HEK293 (cell line): Measurements from ENCODE around the gene PLEKHA1.

Experiments used
- CTCF ChIA-PET: fragments of 350-600 bp; formaldehyde crosslinking; extraction: SDS; loops from one replicate; lab custom pipeline; 2021; ENCODE audit warnings: antibody characterized with exemption; lab: Yijun Ruan, JAX
- POLR2A ChIA-PET: fragments of 300-600 bp; formaldehyde crosslinking; extraction: SDS; loops from one replicate; lab custom pipeline; 2020; ENCODE audit warnings: antibody characterized with exemption, inconsistent platforms; lab: Yijun Ruan, JAX
- H3K27ac ChIP-seq: fragments of 200-500 bp; sonication (Bioruptor generic); 2 replicates; pipeline ENCODE4 v1.5.1; 2014; ENCODE audit warnings: low read depth, low read length, control low read depth, inconsistent platforms; ENCODE audit errors: extremely low read depth
- H3K36me3 ChIP-seq, 2 experiments: fragments of 200-500 bp in 1 of 2; sonication (Bioruptor generic) in 1 of 2; 1 replicate in 1 of 2; 2 replicates in 1 of 2; pipeline ENCODE4 v1.5.1; 2014 to 2017; ENCODE audit warnings: inconsistent platforms in 2 of 2, low read length in 2 of 2; ENCODE audit not compliant: control insufficient read depth in 2 of 2, insufficient read depth in 1 of 2
- H3K4me1 ChIP-seq: fragments of 200-500 bp; sonication (Bioruptor generic); 2 replicates; pipeline ENCODE4 v1.5.1; 2014; ENCODE audit warnings: mild to moderate bottlenecking, low read length, inconsistent platforms; ENCODE audit not compliant: control insufficient read depth, insufficient read depth
- H3K4me3 ChIP-seq: 2 replicates; pipeline ENCODE4 v1.5.1; 2011; ENCODE audit warnings: low read depth, mild to moderate bottlenecking, control low read depth, low read length, moderate library complexity
- H3K9me3 ChIP-seq: fragments of 200-500 bp; sonication (Bioruptor generic); 2 replicates; pipeline ENCODE4 v1.5.1; 2014; ENCODE audit warnings: low read depth, low read length, inconsistent platforms; ENCODE audit not compliant: control insufficient read depth, insufficient read depth
- TRIM28 ChIP-seq: IDR thresholded peaks from 2 replicates; pipeline ENCODE4 v1.6.1; 2011; ENCODE audit warnings: low read length, control low read depth, borderline replicate concordance
- YY1 ChIP-seq: fragments of 450-650 bp; formaldehyde crosslinking; IDR thresholded peaks from 2 replicates; pipeline ENCODE4 v1.5.1; 2018; ENCODE audit warnings: missing biosample characterization, missing genetic modification characterization
- ZNF2 ChIP-seq: fragments of 450-650 bp; formaldehyde crosslinking; IDR thresholded peaks from 2 replicates; pipeline ENCODE4 v1.5.1; 2016; ENCODE audit warnings: missing biosample characterization, missing genetic modification characterization
- ZNF211 ChIP-seq: fragments of 450-650 bp; formaldehyde crosslinking; IDR thresholded peaks from 2 replicates; pipeline ENCODE4 v1.5.1; 2016; ENCODE audit warnings: low read depth, missing biosample characterization, missing genetic modification characterization
- ZNF223 ChIP-seq: fragments of 450-650 bp; formaldehyde crosslinking; IDR thresholded peaks from 2 replicates; pipeline ENCODE4 v1.5.1; 2016; ENCODE audit warnings: missing biosample characterization, missing genetic modification characterization
- ZNF664 ChIP-seq: fragments of 450-650 bp; formaldehyde crosslinking; IDR thresholded peaks from 2 replicates; pipeline ENCODE4 v1.5.1; 2016; ENCODE audit warnings: missing biosample characterization, missing genetic modification characterization
- TF ChIP-seq, protein P1 (sequence below): fragments of 450-650 bp; formaldehyde crosslinking; IDR thresholded peaks from 2 replicates; pipeline ENCODE4 v1.5.1; 2016; ENCODE audit warnings: missing biosample characterization, missing genetic modification characterization
- TF ChIP-seq, protein P2 (sequence below): fragments of 450-650 bp; formaldehyde crosslinking; IDR thresholded peaks from 2 replicates; pipeline ENCODE4 v1.5.1; 2016; ENCODE audit warnings: missing biosample characterization, missing genetic modification characterization
- TF ChIP-seq, protein P3 (sequence below): fragments of 450-650 bp; formaldehyde crosslinking; IDR thresholded peaks from 2 replicates; pipeline ENCODE4 v1.5.1; 2017; ENCODE audit warnings: missing biosample characterization, missing genetic modification characterization
- TF ChIP-seq, protein P4 (sequence below): fragments of 450-650 bp; formaldehyde crosslinking; IDR thresholded peaks from 2 replicates; pipeline ENCODE4 v1.5.1; 2016; ENCODE audit warnings: missing biosample characterization, missing genetic modification characterization, low read depth
- TF ChIP-seq, protein P5 (sequence below): fragments of 450-650 bp; formaldehyde crosslinking; IDR thresholded peaks from 2 replicates; pipeline ENCODE4 v1.5.1; 2016; ENCODE audit warnings: missing biosample characterization, missing genetic modification characterization

The PLEKHA1 gene

DNA sequence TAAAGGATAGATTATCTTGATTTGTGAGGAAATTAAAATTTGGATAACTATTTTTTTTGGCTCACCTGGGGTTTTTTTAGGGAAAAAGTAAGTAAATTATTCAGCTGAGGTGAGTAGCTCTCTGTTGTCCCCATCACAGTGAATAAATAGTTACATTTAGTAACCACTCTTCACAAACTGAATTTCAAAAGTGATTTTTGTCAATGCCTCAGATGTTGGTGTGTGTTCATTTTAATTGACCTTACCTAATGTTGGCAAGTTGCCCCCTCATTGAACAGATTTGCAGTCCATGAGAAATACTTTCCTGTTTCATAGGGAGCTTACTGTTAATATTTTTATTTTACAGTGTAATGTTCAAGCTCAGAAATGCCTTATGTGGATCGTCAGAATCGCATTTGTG is 18.3 kb downstream of the PLEKHA1 start (continued):
- TF ChIP-seq, protein P1, sequence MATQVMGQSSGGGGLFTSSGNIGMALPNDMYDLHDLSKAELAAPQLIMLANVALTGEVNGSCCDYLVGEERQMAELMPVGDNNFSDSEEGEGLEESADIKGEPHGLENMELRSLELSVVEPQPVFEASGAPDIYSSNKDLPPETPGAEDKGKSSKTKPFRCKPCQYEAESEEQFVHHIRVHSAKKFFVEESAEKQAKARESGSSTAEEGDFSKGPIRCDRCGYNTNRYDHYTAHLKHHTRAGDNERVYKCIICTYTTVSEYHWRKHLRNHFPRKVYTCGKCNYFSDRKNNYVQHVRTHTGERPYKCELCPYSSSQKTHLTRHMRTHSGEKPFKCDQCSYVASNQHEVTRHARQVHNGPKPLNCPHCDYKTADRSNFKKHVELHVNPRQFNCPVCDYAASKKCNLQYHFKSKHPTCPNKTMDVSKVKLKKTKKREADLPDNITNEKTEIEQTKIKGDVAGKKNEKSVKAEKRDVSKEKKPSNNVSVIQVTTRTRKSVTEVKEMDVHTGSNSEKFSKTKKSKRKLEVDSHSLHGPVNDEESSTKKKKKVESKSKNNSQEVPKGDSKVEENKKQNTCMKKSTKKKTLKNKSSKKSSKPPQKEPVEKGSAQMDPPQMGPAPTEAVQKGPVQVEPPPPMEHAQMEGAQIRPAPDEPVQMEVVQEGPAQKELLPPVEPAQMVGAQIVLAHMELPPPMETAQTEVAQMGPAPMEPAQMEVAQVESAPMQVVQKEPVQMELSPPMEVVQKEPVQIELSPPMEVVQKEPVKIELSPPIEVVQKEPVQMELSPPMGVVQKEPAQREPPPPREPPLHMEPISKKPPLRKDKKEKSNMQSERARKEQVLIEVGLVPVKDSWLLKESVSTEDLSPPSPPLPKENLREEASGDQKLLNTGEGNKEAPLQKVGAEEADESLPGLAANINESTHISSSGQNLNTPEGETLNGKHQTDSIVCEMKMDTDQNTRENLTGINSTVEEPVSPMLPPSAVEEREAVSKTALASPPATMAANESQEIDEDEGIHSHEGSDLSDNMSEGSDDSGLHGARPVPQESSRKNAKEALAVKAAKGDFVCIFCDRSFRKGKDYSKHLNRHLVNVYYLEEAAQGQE (tag by site-specific recombination) = no peak
- TF ChIP-seq ZNF2 (tag by site-specific recombination) (no peak), TRIM28 (no peak), YY1 (tag by site-specific recombination) (no peak)

DNA sequence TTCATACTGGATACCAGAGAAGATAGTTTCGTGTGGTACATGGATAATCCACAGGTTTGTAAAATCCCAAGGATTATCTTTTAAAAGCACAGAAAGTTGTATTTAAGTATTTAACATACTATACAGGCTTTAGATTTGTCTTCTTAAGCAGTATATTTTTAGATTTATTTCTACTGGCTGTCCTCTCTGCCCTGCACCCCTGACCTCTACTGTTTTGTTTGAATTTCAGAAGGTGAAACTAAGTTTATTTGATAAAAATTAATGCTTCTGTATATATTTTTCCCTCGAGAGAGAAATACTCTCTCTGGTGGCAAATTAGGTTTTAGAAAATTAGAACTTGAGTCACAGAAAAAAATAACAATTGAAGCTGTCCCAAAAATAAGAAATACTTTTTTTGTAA is 18.8 kb downstream of the PLEKHA1 start:
- ChIA-PET POLR2A (no interaction called here), CTCF (interaction anchor here (0.5 to 0.6 kb wide), 2 partner anchors 171 to 311 kb away, joined by 3 to 6 read pairs; no protein-coding TSS in a partner anchor)
- H3K27ac ChIP-seq = no peak overlapping the region
- peaks cover 3% of the 10 kb centered on the region; the same call in 1 of the 2 replicates for H3K4me1 ChIP-seq
- H3K9me3 ChIP-seq = no peaks in the 10 kb centered on the region
- peaks cover 20 to 30% of the 10 kb centered on the region in 2 experiments for H3K36me3 ChIP-seq
- TF ChIP-seq, protein P2, sequence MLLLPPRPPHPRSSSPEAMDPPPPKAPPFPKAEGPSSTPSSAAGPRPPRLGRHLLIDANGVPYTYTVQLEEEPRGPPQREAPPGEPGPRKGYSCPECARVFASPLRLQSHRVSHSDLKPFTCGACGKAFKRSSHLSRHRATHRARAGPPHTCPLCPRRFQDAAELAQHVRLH (tag by site-specific recombination) = no peak
- no peak for TF ChIP-seq ZNF223
- no peak overlapping the region for H3K4me3 ChIP-seq

DNA sequence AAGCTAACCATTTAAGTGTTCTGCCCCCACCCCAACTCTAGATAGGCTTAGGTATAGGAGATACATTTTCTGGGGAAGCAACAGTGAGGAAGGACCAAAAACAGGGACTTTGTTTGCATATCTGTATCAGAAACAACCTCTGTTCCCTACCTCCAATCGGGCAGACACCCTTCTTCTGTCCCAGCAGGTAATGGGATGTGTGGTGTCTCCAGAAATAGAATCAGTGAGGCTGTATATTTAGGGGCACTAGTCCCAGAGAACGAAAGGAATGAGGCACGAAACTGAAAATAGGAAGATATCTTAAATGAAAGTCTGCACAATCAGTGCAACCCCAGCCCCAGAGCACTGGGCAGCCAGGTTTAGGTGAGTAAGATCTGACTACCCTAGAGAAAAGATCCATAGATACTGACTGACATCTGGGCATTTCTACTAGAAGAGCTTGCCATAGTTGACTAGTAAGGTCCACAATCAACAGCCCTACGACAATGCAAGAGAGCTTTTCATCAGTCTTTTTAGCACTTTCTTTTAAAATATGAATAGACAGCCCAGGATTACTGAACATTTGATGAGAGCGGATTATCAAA is 28.1 kb downstream of the PLEKHA1 start:
- H3K36me3 ChIP-seq = peaks cover 28 to 29% of the 10 kb centered on the region in 2 experiments
- TF ChIP-seq, protein P3, sequence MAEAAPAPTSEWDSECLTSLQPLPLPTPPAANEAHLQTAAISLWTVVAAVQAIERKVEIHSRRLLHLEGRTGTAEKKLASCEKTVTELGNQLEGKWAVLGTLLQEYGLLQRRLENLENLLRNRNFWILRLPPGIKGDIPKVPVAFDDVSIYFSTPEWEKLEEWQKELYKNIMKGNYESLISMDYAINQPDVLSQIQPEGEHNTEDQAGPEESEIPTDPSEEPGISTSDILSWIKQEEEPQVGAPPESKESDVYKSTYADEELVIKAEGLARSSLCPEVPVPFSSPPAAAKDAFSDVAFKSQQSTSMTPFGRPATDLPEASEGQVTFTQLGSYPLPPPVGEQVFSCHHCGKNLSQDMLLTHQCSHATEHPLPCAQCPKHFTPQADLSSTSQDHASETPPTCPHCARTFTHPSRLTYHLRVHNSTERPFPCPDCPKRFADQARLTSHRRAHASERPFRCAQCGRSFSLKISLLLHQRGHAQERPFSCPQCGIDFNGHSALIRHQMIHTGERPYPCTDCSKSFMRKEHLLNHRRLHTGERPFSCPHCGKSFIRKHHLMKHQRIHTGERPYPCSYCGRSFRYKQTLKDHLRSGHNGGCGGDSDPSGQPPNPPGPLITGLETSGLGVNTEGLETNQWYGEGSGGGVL (tag by site-specific recombination) = no peak
- TF ChIP-seq, protein P4, sequence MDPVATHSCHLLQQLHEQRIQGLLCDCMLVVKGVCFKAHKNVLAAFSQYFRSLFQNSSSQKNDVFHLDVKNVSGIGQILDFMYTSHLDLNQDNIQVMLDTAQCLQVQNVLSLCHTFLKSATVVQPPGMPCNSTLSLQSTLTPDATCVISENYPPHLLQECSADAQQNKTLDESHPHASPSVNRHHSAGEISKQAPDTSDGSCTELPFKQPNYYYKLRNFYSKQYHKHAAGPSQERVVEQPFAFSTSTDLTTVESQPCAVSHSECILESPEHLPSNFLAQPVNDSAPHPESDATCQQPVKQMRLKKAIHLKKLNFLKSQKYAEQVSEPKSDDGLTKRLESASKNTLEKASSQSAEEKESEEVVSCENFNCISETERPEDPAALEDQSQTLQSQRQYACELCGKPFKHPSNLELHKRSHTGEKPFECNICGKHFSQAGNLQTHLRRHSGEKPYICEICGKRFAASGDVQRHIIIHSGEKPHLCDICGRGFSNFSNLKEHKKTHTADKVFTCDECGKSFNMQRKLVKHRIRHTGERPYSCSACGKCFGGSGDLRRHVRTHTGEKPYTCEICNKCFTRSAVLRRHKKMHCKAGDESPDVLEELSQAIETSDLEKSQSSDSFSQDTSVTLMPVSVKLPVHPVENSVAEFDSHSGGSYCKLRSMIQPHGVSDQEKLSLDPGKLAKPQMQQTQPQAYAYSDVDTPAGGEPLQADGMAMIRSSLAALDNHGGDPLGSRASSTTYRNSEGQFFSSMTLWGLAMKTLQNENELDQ = no peak
- TF ChIP-seq, protein P5, sequence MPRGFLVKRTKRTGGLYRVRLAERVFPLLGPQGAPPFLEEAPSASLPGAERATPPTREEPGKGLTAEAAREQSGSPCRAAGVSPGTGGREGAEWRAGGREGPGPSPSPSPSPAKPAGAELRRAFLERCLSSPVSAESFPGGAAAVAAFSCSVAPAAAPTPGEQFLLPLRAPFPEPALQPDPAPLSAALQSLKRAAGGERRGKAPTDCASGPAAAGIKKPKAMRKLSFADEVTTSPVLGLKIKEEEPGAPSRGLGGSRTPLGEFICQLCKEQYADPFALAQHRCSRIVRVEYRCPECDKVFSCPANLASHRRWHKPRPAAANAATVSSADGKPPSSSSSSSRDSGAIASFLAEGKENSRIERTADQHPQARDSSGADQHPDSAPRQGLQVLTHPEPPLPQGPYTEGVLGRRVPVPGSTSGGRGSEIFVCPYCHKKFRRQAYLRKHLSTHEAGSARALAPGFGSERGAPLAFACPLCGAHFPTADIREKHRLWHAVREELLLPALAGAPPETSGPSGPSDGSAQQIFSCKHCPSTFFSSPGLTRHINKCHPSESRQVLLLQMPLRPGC = no peak
- TF ChIP-seq ZNF211 (tag by site-specific recombination) (no peak), ZNF664 (tag by site-specific recombination) (no peak), TRIM28 (no peak)
- H3K4me3 ChIP-seq = no peak overlapping the region
- ChIA-PET POLR2A (no interaction called here), CTCF (interaction anchor here (0.5 to 1.2 kb wide), 2 partner anchors 86 to 106 kb away, joined by 3 read pairs; no protein-coding TSS in a partner anchor)
- H3K27ac ChIP-seq = no peak overlapping the region
- H3K4me1 ChIP-seq = no peaks in the 10 kb centered on the region
- no peaks in the 10 kb centered on the region for H3K9me3 ChIP-seq
